Hematopoietic multipotent progenitor cell treated with erythropoietin and hydrocortisone succinate and interleukin-3 and kit ligand, for 6 days (in vitro differentiated cells): Measurements from ENCODE around the gene POLR3E.
A peak's percentile ranks its signal among the peaks of the same experiment; 100 is the strongest.

Experiments used
- DNase-seq: peaks from one replicate; pipeline ENCODE4 v3.0.0-alpha.2; 2015

Gene POLR3E, protein sequence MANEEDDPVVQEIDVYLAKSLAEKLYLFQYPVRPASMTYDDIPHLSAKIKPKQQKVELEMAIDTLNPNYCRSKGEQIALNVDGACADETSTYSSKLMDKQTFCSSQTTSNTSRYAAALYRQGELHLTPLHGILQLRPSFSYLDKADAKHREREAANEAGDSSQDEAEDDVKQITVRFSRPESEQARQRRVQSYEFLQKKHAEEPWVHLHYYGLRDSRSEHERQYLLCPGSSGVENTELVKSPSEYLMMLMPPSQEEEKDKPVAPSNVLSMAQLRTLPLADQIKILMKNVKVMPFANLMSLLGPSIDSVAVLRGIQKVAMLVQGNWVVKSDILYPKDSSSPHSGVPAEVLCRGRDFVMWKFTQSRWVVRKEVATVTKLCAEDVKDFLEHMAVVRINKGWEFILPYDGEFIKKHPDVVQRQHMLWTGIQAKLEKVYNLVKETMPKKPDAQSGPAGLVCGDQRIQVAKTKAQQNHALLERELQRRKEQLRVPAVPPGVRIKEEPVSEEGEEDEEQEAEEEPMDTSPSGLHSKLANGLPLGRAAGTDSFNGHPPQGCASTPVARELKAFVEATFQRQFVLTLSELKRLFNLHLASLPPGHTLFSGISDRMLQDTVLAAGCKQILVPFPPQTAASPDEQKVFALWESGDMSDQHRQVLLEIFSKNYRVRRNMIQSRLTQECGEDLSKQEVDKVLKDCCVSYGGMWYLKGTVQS

DNA sequence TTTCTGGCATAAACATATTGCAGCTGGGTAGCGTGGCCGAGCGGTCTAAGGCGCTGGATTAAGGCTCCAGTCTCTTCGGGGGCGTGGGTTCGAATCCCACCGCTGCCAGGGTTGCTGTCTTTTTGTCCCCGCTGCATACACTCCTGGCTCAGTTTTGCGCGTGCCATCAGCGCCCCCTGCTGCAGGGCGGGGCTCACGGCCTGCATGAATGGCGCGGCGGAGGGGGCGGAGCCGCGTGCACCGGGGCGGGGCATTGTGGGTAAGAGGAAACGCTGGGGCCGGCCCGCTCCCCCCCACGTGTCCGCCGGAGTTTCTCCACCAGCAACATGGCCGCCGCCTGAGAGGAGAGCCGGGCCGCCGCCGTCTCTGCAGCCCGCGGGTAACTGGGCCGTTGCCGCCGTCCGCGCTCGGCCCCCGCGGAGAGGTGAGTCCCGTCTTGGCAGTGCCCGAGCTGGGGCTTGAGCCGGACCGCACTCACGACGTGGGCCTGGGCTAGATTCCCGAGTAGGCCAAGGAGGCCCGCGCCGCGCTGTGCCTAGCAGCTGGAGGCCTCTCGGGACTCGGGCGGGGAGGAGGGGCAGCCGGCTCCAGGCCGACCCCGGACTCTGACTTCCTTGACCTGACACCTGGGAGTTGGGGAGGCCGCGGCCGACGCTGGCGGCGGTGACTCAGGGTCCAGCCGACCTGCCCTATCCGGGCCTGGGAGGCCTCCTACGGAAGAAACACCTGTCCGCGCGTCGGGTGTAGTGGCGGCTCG lies at the start of gene POLR3E:
Gene POLR3E (plus strand): TSS at position 296 of the 757 bp plus-strand sequence. CDS start 5,560 bp downstream, outside the sequence.
- DNase-seq: peak; percentile 97

DNA sequence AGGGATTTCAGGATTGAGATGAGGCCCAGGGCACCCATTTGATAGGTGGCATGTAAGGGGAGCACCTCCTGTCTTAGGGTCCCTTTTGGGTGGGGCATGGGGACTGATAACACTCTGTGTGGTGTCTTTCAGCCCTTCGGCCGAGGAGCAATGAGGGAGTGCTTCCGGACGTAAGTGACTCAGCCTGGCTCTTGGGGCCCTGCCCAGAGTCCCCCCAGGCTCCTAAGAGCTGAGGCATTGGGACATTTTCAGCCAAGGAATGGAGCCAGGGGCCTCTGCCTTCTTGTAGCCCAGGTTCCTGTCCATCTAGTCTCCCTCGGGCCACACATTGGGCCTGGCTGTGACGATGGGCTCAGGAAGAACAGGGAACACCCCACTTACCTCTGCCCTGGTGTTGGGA lies 46.7 kb upstream of the POLR3E start:
- DNase-seq: peak; percentile 41

DNA sequence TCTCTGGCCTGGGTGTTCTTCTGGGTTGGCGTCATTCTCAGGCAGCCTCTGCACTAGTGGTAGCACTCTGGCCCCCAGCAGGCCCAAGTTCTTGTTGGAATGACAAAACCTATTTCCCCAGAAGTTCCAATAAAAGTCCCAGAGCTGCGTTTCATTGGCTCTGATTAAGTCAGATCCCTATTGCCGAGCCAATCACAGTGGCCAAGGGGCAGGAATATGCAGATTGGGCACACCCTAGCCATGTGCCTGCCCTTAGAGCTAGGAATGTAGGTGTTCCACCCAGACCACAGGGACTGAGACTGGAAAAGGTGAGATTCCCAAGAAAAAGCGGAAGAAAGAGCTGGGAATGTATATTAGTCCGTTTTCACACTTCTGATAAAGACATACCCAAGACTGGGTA lies 44.9 kb upstream of the POLR3E start:
- no peak for DNase-seq

DNA sequence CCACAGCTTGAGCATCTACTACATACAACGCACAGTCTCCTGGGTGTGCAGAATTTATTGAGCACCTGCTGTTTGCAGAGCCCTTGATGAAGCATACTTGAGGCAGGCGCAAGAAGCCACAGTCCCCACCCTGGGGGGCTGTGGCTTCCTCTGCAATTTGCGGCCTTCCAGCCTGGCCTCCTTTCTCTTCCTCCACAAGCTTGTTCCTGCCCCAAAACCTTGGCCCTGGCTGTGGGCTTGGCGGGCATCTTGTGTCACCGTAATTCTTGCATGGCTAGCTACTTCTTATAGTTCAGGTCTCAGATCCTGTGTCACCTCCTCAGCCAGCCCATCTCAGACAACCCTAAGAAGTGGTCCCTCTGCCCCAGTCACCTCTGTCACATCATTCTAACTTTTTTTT lies 43.9 kb upstream of the POLR3E start:
- DNase-seq: no peak

DNA sequence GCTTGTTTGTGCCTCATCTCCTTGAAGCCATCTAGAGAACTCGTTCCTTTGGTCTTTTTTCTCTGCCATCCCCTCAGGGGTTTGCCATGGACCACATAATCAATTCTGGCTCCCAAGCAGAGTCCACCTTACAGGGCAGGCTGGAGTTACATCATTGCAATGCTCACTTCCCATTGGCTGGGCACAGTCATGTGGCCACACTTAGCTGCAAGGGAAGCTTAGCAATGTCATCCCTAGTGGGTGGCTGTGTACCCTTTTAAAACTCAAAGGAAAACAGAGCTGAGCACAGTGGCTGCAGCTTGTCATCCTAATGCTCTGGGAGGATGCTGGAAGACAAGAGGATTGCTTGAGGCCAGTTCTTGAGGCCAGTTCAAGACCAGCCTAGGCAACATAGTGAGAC lies 41.9 kb upstream of the POLR3E start:
- DNase-seq: no peak

DNA sequence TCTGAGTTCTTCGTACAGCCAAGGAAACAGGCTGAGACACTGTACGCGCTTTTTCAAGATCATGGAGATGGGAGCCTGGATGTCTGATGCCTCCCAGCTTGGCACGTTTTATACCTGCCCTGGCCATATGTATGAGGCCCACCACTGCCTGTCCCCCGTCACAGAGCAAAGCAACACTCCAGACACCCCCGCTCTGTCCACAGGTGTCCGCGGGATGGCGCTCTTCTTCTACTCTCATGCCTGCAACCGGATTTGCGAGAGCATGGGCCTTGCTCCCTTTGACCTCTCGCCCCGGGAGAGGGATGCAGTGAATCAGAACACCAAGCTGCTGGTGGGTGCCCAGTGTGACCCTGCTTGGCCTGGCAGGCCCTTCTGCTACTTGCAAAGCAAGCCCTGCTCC lies 39.8 kb upstream of the POLR3E start:
- no peak for DNase-seq

DNA sequence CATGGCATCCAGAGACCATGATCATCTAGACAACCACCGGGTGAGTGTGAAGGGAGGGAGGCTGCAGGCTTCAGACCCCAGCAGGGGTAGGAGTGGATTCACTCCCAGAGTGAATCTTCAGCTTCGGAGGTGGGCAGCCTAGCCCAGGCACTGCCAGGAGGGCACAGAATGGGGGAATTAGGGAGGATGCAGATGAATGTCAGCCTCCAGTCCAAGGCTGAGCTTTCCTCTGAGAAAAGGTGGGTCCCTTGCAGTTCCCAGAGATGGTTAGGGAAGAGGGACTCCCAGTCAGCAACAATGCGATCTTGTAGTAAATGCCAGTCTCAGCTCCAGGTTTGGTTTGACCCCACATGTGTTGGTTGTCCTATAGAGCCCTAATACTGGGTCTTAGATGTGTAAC lies 36.7 kb upstream of the POLR3E start:
- DNase-seq: no peak

DNA sequence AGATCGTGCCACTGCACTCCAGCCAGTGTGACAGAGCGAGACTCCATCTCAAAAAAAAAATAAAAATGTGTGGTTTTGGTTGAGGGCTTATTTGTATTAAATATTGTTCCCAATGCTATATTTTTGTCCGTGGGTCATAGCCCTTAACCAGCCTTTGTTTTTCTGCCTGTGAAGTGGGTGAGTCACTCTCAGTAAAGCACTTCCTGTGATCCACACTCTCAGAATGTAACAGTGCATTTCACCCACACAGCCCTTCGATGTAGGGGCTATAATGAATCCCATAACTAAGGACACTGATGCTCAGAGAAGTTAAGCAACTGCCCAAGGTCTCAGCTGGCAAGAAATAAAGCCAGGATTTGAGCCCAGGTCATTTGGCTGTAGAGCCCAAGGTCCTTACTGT lies 34.7 kb upstream of the POLR3E start:
- DNase-seq: no peak

DNA sequence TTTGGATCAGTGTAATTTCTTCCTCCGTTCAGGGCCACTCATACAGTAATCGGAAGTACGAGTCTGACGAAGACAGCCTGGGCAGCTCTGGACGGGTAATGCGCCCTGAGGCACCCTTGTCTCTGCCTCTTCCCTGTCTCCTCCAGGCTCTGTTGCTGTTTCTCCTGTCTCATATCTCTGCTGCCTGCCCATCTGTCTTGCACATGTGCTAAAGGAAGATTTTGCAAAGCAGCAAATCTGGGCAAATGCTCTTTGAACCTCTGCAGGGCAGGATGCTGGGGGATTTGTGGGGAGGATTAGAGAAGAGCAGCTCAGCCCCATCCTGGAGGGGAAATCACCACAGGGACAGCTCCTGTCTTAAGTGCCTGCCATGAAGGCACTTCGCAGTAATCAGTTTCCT lies 32.4 kb upstream of the POLR3E start:
- no peak for DNase-seq

DNA sequence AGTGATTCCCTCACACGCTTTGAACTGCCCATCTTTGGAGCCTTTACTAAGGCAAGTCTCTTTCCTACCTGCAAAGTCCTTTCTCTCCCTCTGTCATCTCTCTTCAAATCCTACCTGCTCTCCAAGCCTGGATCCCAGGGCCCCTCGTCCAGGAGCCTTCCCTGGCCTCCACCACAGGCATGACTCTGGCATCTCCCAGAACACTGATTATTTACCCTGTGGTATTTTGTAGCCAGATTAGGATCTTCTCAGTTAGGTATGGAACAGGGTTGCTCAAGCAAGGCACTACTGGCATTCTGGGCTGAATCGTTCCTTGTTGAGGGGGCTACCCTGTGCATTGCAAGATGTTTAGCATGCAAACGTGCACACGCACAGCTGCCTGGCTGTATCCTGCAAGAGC lies 31.9 kb upstream of the POLR3E start:
- DNase-seq: no peak

DNA sequence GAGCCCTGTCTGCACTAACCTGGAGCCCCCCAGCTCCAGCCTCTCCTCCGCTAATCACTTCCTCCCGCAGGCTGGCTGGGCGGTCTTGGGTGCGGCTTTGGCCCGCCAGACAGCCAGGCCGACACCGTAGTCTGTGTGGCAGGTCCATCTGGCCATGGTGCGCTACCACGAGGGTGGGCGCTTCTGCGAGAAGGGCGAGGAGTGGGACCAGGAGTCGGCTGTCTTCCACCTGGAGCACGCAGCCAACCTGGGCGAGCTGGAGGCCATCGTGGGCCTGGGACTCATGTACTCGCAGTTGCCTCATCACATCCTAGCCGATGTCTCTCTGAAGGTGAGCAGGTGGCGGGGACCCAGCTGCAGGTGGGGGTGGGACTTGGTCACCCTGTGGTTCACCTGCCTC lies 30.7 kb upstream of the POLR3E start:
- DNase-seq: no peak

DNA sequence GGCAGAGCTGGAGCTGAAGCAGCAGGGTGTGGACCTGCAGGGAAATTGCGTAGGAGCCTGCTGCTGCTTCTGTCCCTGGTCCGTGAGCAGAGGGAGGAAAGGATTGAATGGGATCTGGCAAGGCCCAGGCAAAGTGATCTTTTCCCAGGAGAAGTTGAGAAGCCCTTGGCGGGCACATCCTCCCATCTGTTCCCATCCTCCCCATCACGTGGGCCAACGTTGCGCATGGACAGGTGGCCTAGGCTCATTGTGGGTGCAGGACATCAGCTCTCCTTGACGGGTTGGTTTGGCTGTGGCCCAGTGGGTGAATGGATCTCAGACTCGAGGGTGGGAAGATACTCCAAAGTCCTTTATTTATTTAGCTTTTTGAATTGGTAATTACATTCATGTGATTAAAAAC lies 29.4 kb upstream of the POLR3E start:
- DNase-seq: no peak

DNA sequence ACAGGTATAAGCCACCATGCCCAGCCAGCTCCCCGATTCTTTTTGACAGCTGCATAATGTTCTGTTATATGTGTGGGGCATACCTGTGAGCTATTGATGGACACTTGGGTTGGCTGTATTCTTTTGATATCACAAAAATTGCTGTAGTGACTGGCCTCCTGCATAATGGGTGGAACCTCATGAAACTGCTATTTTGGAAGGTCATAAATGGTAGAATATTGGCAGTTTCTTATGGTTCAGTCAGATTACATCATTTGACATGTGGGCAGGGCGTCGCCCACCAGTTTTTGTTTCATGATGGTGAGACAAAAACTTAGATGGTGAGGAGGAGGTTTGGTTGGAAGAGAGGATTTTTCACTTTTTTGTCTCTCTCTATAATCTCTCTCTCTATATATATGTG lies 26.7 kb upstream of the POLR3E start:
- DNase-seq: peak; percentile 63

DNA sequence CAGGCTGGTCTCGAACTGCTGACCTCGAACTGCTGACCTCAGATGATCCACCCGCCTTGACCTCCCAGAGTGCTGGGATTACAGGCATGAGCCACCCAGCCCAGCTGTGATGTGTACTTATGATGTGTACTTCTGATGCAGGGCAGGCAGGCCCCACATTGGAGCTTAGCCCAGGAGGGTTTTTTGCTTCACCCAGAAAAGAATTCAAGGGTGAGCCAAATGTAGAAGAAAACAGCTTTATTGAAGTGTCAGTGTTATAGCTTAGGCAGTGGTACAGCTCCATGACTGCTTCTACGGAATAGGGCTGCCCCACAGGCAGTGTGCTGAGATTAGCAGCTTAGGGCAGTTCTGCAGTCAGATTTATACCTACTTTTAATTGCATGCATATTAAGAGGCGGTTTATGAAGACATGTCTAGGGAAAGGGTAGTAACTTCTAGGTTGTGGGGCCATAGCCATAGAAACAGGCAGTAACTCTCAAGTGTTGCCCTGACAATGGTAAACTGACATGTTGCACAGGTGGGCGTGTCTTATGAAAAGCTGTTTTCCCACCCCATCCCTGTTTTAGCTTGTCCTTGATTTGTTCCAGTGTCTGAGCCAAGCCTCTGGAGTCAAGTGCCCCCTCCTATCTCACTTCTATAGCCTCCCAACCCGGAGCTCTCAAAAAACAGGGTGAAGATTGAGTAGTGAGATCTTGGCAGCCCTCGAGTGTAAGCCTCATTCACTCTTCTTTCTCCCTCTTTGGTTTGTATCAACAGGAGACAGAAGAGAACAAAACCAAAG lies 24.1 kb upstream of the POLR3E start:
- no peak for DNase-seq

DNA sequence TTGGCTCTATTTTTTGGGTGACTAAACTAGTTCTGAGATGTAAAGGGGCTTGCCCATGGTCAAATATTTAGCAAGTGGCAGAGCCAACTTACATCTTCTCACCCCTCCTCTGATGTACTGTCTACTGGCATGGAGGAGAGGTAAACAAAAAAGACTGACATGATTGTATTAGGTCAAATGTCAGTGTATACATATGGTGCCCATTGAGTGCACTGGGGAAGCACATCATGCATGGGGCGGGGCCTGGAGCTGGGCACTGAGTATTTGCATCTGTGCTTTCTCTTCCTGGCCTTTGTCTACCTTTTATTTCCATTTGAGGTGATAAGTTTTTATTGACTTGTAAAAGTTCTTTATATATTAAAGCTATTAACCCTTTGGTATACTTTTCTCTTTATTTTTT lies 22.3 kb upstream of the POLR3E start:
- DNase-seq: no peak

DNA sequence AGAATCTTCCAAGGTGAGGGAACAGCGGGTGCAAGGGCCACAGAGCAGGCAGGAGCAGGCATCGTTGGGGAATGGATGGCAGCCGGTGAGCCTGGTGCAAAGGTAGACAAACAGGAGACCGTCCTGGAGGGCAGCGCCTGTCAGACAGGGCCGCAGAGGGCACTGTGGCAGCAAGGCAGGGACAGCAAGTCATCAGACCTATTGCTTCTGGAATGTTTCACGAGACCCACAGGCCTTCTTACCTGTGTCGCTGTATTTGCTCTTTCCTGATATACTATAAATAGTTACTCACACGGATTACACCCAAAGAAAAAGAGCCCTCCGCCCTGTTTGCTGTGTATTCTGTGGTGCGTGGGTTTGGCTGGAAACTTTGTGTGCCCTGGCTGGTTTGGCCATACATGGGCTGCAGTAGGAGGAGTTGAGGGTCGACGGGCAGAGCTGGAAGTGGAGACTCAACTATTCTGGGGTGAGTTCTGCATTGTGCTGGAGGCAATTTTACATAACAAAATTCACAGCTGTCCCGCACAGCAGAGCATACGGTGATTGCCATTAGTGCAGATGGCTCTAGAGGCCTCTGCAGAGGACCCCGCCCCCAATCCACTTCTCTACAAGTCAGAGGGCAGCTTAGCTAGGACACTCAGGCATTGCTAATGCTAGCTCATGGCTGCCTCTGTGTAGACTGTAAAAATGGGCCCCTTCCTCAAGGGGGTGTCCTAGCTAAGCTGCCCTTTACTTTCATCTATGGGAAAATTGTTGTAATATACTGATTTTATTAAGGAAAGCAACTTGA lies 18.6 kb upstream of the POLR3E start:
- DNase-seq: no peak

DNA sequence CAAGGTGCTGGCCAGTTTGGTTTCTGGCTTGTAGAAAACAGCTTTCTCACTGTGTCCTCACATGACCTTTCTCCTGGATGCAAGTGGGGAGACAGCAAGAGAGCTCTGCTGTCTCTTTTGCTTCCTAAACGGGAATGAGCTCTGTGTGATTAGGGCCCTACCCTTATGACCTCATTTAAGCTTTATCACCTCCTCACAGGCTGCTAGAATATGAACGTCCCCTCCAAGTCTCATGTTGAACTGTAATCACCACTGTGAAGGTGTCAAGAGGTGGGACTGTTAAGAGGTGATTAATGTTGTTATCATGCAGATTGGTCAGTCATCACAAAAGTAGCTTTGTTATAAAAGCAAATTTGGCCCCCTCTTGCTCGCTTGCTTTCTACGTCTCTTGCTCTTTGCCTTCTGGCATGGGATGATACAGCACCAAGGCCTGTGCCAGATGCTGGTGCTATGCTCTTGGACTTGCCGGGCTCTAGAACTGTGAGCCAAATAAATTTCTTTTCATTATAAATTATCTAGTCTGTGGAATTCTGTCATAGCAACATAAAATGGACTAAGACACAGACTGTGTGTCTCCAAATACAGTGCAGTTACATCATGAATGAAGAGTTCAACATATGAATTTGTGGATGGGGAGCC lies 14.8 kb upstream of the POLR3E start:
- DNase-seq: peak; percentile 96

DNA sequence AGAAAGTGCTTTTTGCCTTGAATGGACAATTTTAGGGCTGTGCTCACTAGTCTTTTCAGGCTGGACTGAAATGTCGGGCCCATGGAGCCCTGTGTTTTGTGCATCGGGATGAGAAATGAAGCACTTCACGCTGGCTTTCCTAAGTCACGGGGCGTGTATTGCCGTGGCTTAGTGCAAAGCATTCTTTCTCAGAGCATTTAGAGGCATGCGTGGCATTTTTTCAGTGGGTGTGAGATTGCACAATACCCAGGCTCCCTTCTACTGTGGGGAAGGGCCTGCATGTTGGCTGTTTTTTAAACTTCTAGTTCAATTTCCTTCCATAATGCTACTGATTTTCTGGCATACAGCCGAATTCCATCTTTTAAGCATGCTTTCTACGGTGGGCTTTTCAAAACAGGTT lies 12.6 kb upstream of the POLR3E start:
- DNase-seq: no peak

DNA sequence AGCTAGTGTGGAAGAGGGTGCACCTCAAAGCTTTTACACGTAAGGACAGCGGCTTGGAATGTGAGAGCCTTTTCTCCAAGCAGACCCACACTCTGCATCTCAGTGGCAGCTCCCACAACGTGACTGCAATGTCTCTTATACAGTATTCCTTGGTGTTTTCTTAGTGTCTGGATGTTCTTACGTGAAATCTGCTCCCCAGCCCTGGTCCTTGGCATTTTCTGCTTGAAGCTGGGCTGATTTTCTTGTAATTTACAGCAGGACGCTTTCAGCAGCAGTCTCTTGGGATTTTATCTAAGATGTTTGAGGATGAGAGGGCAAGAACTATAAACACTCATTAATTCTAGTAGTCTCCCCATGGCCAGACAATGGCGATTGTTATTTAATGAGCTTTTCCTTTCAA lies 12.1 kb upstream of the POLR3E start:
- DNase-seq: no peak

DNA sequence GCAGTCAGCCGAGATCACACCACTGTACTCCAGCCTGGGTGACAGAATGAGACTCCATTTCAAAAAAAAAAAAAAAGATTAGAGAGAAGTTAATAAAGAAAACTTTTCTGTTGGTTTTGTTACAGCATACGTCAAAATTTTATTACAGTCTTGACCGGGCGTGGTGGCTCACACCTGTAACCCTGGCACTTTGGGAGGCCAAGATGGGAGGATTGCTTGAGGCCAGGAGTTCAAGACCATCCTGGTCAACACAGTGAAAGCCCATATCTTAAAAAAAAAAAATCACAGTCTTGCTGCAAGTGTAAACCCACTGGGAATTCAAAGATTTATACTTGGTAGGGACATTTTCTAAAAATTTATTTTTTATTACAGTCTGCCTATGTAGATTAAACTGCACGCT lies 6.2 kb upstream of the POLR3E start:
- no peak for DNase-seq

DNA sequence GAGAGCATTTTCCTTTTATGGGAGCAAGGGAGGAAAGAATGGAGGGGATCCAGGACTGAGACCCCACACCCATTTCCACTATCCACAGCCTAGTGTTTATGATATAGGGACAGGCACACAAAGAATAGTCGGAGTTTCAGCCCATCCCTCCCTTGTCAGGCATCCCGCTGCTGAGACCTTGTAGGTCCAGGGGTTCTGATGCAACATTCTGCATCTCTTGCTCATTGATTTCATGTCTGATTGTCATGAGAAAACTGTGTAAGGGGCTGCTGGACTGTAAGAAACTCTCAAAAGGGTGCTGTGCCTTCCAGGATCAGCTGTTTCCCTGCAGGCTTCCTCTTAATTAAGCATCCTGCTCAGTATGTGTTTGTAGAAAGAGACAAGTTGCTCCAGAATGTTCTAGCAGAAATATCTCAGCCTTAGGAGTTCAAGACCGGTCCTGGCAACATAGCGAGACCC lies 5.3 kb upstream of the POLR3E start:
- no peak for DNase-seq

DNA sequence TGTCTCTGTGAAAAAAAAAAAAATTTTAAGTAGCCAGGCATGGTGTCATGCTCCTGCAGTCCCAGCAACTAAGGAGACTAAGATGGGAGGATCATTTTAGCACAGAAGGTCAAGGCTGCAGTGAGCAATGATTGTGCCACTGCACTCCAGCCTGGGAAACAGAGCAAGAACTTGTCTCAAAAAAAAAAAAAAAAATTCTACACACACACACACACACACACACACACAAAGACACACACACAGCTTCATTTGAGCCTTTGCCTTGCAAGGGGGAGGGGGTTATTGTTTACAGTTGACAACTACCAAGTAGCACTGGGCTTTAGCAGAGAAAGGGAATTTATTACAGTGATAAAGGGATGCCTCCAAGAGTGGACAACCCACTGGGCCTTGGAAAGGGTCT lies 4.9 kb upstream of the POLR3E start:
- DNase-seq: no peak
